A673 (cell line): ENCODE results near the gene KLHL17. TPM values are rescaled to one million over a fixed set of nuclear protein-coding genes. Genes with fewer than 3 reads are reported as not detected.

ENCODE experiments used
- Bru-seq: library from RNA; stranded (reverse); fragments of 400-500 nt; gene quantifications from one replicate; lab custom pipeline; 2021; lab: Mats Ljungman, UMichigan
- BruChase-seq, 2 experiments: library from RNA; stranded (reverse); fragments of 400-500 nt; gene quantifications; one replicate each; lab custom pipeline; 2021; lab: Mats Ljungman, UMichigan
- BruUV-seq: library from RNA; stranded (reverse); fragments of 400-500 nt; replicated peaks from 2 replicates; lab custom pipeline; 2021; lab: Mats Ljungman, UMichigan
- CTCF ChIA-PET: fragments of 300-600 bp; sonication (Branson Sonifier 250); formaldehyde crosslinking; loops from one replicate; lab custom pipeline; 2022; ENCODE audit warnings: antibody characterized with exemption; lab: Charles Lee
- POLR2A ChIA-PET: fragments of 300-600 bp; sonication (Branson Sonifier 250); formaldehyde crosslinking; loops from one replicate; lab custom pipeline; 2022; ENCODE audit warnings: antibody characterized with exemption; ENCODE audit not compliant: low non-redundant PET; lab: Charles Lee
- DNase-seq: peaks from one replicate; pipeline ENCODE4 v3.0.0-alpha.2; 2015; ENCODE audit warnings: low spot score
- H3K27ac ChIP-seq: fragments of 200-600 bp; sonication (generic); 2 replicates; pipeline ENCODE4 v1.5.1; 2016; ENCODE audit warnings: mixed run types, low read depth, mild to moderate bottlenecking, mixed read lengths, antibody characterized with exemption, low read length; ENCODE audit not compliant: poor library complexity, severe bottlenecking
- H3K27me3 ChIP-seq: fragments of 200-600 bp; sonication (generic); replicated peaks from 2 replicates; pipeline ENCODE4 v1.6.1; 2017; ENCODE audit warnings: mixed run types, low read depth, mild to moderate bottlenecking, mixed read lengths, antibody characterized with exemption, low read length; ENCODE audit not compliant: insufficient read depth, poor library complexity
- H3K36me3 ChIP-seq: fragments of 200-600 bp; sonication (generic); 2 replicates; pipeline ENCODE4 v1.6.1; 2016; ENCODE audit warnings: mixed run types, mild to moderate bottlenecking, mixed read lengths, antibody characterized with exemption, low read length; ENCODE audit not compliant: insufficient read depth, poor library complexity, severe bottlenecking
- H3K4me1 ChIP-seq: fragments of 200-600 bp; sonication (generic); 2 replicates; pipeline ENCODE4 v1.6.1; 2017; ENCODE audit warnings: mixed run types, mild to moderate bottlenecking, mixed read lengths, antibody characterized with exemption, low read length; ENCODE audit not compliant: insufficient read depth, poor library complexity, severe bottlenecking
- H3K4me3 ChIP-seq: fragments of 200-600 bp; sonication (generic); 2 replicates; pipeline ENCODE4 v1.5.1; 2016; ENCODE audit warnings: low read depth, mixed run types, mild to moderate bottlenecking, mixed read lengths, low read length; ENCODE audit not compliant: poor library complexity, severe bottlenecking
- H3K9me3 ChIP-seq: fragments of 200-600 bp; sonication (generic); 2 replicates; pipeline ENCODE4 v1.6.1; 2016; ENCODE audit warnings: mixed run types, low read depth, mild to moderate bottlenecking, mixed read lengths, antibody characterized with exemption, low read length; ENCODE audit not compliant: poor library complexity, severe bottlenecking
- EZH2 ChIP-seq: fragments of 200-600 bp; sonication (generic); IDR thresholded peaks from 2 replicates; pipeline ENCODE4 v1.6.1; 2017; ENCODE audit warnings: borderline replicate concordance, low read depth, mild to moderate bottlenecking, mixed read lengths, antibody characterized with exemption, low read length; ENCODE audit not compliant: poor library complexity, severe bottlenecking
- intact Hi-C: fragments of 100-400 bp; cut with micrococcal nuclease; formaldehyde crosslinking; loops from one replicate; pipeline ENCODE4 v1.10.0; 2022; ENCODE audit not compliant: unreplicated experiment
- long read RNA-seq: library from polyadenylated mRNA; stranded (forward); transcript quantifications from one replicate; pipeline ENCODE4 v2.0.0, GENCODE V29; 2022
- total RNA-seq: library from RNA; stranded (reverse); gene quantifications from 2 replicates; pipeline ENCODE4 v1.2.3, GENCODE V29; 2021
- TF ChIP-seq, protein P1 (sequence below): fragments of 300-800, 200-600 bp; sonication (generic); conservative IDR thresholded peaks from 2 replicates; pipeline ENCODE4 v1.5.1; 2017; ENCODE audit warnings: low read depth, mild to moderate bottlenecking, antibody characterized with exemption, low read length, moderate library complexity, mixed read lengths

KLHL17 gene
- 43.3 and 48.3 TPM in 2 replicates for total RNA-seq
- Bru-seq, nascent RNA = percentile 47 among the genes with signal in this experiment
- BruChase-seq, experiment 1, labeled RNA remaining after a 2-hour chase = percentile 60 among the genes with signal in this experiment
- BruChase-seq, experiment 2, labeled RNA remaining after a 6-hour chase = percentile 60 among the genes with signal in this experiment
- long read RNA-seq, transcript KLHL17-201 (12 exons, 2,560 nt) = major isoform, 23 of 75 reads
- long read RNA-seq, partial matches to known transcripts = 7 of 75 reads
- long read RNA-seq, other reads (novel, unspliced or antisense) = 45 of 75 reads

GRCh38 chr1:960363-961131 lies at the start of gene KLHL17:
KLHL17 (plus strand) TSS chr1:960584; CDS start chr1:960694, 110 bp downstream.
- CTCF ChIA-PET = no interaction called here
- peak; percentile 91 for DNase-seq
- intact Hi-C loops = no loop called here
- Histone ChIP-seq H3K27ac (peak within 1 kb of the TSS; percentile 65), H3K4me3 (peak within 1 kb of the TSS; percentile 98), H3K36me3 (peaks cover 22% of the 10 kb centered on the region), H3K4me1 (peaks cover 12% of the 10 kb centered on the region), H3K9me3 (no peaks in the 10 kb centered on the region), H3K27me3 (no peaks in the 10 kb centered on the region)
- POLR2A ChIA-PET = no interaction called here
- no TSS peak for BruUV-seq
- TF ChIP-seq, protein P1, sequence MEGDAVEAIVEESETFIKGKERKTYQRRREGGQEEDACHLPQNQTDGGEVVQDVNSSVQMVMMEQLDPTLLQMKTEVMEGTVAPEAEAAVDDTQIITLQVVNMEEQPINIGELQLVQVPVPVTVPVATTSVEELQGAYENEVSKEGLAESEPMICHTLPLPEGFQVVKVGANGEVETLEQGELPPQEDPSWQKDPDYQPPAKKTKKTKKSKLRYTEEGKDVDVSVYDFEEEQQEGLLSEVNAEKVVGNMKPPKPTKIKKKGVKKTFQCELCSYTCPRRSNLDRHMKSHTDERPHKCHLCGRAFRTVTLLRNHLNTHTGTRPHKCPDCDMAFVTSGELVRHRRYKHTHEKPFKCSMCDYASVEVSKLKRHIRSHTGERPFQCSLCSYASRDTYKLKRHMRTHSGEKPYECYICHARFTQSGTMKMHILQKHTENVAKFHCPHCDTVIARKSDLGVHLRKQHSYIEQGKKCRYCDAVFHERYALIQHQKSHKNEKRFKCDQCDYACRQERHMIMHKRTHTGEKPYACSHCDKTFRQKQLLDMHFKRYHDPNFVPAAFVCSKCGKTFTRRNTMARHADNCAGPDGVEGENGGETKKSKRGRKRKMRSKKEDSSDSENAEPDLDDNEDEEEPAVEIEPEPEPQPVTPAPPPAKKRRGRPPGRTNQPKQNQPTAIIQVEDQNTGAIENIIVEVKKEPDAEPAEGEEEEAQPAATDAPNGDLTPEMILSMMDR = no peak
- TF ChIP-seq EZH2 = no peak

GRCh38 chr1:910881-911721 lies 49.3 kb upstream of the KLHL17 start:
- H3K9me3 ChIP-seq = no peaks in the 10 kb centered on the region
- CTCF ChIA-PET = interaction anchor here (0.6 kb wide), 1 partner anchor 29 kb away, joined by 4 read pairs; no protein-coding TSS in a partner anchor
- DNase-seq = peak; percentile 67
- TF ChIP-seq EZH2 = no peak
- TF ChIP-seq, protein P1 = no peak
- no peaks in the 10 kb centered on the region for H3K27me3 ChIP-seq
- POLR2A ChIA-PET = no interaction called here
- BruUV-seq = no TSS peak
- peaks cover 27% of the 10 kb centered on the region for H3K4me1 ChIP-seq
- no peaks in the 10 kb centered on the region for H3K36me3 ChIP-seq
- no peak overlapping the region for H3K4me3 ChIP-seq
- intact Hi-C loops = no loop called here
- H3K27ac ChIP-seq = no peak overlapping the region
